ENCODE measurements around the gene CSK. TPM values are rescaled to one million over a fixed set of nuclear protein-coding genes. Genes with fewer than 3 reads are reported as not detected.

The CSK gene
- total RNA-seq, 2 experiments from 2014 or later, result 112 to 355 TPM

DNA sequence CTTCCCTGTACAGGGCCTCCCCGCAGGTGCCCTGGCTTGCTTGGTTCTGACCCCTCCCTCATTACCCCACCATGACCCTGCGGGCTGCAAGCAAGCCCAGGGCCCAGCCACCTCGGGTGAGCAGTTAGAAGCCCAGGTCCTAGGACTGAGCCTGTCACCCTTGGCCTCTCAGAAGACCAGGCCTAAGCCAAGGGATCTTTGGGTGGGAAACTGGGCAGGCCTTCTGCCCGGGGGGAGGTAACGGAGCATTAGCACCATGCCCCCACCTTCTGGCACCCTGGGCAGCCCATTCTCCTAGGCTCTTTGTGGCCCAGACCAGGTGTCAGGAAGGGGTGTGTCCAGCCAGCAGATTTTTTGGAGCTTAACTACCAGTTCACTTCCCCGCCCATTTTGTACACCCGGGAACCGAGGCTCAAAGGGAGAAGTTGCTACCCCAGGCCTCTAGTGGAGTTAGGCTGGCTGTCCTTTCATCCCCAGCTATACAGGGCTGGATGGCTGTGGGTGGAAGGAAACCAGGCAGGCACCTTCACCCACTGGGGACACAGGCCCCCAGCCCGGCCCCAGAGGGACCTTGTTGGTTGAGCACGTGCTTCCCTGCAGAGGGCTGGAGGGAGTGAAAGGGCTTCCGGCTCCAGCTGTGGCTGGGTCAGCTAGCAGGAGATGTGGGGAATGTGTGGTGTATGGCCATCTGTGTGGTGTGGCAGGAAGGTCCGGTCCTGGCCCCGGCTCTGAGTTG is 1.4 kb downstream of the CSK start:
- Histone ChIP-seq H3K4me3 (ENCODE audit: low read depth, low read length, poor library complexity, severe bottlenecking) (peak overlapping the region; percentile 97), H3K79me2 (ENCODE audit: insufficient read depth, low read depth, low read length) (peaks cover 72% of the 10 kb centered on the region), H3K9me3 (ENCODE audit: low read length) (no peaks in the 10 kb centered on the region), H3K36me3 (ENCODE audit: insufficient read depth, low read length) (peaks cover 40% of the 10 kb centered on the region), H3K27ac (ENCODE audit: low read depth, low read length, poor library complexity, severe bottlenecking) (peak overlapping the region; percentile 99), H3K9me2 (ENCODE audit: insufficient read depth, low read length) (no peaks in the 10 kb centered on the region), H3K4me2 (ENCODE audit: low read length) (peak overlapping the region; percentile 92), H2AFZ (ENCODE audit: low read length) (no peak overlapping the region), H3K4me1 (ENCODE audit: insufficient read depth, low read length, poor library complexity, severe bottlenecking) (peaks cover 72% of the 10 kb centered on the region), H4K20me1 (ENCODE audit: insufficient read depth, low read length) (peaks cover 2% of the 10 kb centered on the region; the same call in 1 of the 2 replicates)
- DNase-seq (ENCODE audit: low spot score), result peak; percentile 83
- POLR2A ChIA-PET, result interaction anchor here (0.7 to 11.8 kb wide), 5 partner anchors 7 to 225 kb away, joined by 3 to 221 read pairs (median 8); partner anchors contain the start of gene CSK
- TF ChIP-seq EZH2phosphoT487 (IDR thresholded peaks at IDR 0.05; ENCODE audit: borderline replicate concordance, low read depth, low read length), result no peak
- TF ChIP-seq, protein P1, sequence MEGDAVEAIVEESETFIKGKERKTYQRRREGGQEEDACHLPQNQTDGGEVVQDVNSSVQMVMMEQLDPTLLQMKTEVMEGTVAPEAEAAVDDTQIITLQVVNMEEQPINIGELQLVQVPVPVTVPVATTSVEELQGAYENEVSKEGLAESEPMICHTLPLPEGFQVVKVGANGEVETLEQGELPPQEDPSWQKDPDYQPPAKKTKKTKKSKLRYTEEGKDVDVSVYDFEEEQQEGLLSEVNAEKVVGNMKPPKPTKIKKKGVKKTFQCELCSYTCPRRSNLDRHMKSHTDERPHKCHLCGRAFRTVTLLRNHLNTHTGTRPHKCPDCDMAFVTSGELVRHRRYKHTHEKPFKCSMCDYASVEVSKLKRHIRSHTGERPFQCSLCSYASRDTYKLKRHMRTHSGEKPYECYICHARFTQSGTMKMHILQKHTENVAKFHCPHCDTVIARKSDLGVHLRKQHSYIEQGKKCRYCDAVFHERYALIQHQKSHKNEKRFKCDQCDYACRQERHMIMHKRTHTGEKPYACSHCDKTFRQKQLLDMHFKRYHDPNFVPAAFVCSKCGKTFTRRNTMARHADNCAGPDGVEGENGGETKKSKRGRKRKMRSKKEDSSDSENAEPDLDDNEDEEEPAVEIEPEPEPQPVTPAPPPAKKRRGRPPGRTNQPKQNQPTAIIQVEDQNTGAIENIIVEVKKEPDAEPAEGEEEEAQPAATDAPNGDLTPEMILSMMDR (conservative IDR thresholded peaks at IDR 0.05; ENCODE audit: low read length), result no peak
- intact Hi-C loops (cut with micrococcal nuclease; ENCODE audit: unreplicated experiment), result loop anchor here (5.0 kb wide), 1 partner anchor 419 kb away; the partner anchor contains the start of gene C15orf39
- CTCF ChIA-PET (ENCODE audit: unreplicated experiment), result interaction anchor here (1.1 to 1.3 kb wide), 3 partner anchors 10 to 16 kb away, joined by 3 to 8 read pairs (median 5); no protein-coding TSS in a partner anchor
- no TSS peak for BruUV-seq (replicated peaks)

DNA sequence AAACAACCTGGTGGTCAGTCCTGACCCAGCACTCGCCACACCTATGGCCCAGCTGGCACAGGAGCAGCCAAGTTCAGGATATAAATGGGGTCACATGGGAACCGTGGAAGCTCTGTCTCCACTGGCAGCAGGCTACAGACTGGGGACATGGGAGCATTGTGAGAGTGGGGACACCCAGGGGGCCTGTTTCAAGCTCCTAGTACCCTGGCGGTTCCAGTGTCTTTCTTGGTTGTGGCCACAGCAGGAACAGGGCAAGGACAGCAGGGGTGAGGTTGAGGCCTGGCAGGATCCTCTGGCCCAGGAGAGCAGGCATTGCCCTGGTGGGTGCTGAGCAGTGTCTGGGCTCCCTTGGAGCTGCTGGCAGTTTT is 1.9 kb downstream of the CSK start:
- Histone ChIP-seq H3K4me3 (ENCODE audit: low read depth, low read length, poor library complexity, severe bottlenecking) (peak overlapping the region; percentile 97), H3K4me2 (ENCODE audit: low read length) (peak overlapping the region; percentile 92), H3K27ac (ENCODE audit: low read depth, low read length, poor library complexity, severe bottlenecking) (peak overlapping the region; percentile 99), H3K9me3 (ENCODE audit: low read length) (no peaks in the 10 kb centered on the region), H3K79me2 (ENCODE audit: insufficient read depth, low read depth, low read length) (peaks cover 78% of the 10 kb centered on the region), H2AFZ (ENCODE audit: low read length) (no peak overlapping the region), H3K9me2 (ENCODE audit: insufficient read depth, low read length) (no peaks in the 10 kb centered on the region), H4K20me1 (ENCODE audit: insufficient read depth, low read length) (peaks cover 5% of the 10 kb centered on the region; the same call in 1 of the 2 replicates), H3K36me3 (ENCODE audit: insufficient read depth, low read length) (peaks cover 44% of the 10 kb centered on the region), H3K4me1 (ENCODE audit: insufficient read depth, low read length, poor library complexity, severe bottlenecking) (peaks cover 72% of the 10 kb centered on the region)
- ChIA-PET POLR2A (interaction anchor here (0.7 to 11.8 kb wide), 5 partner anchors 7 to 225 kb away, joined by 3 to 221 read pairs (median 8); partner anchors contain the start of gene CSK), CTCF (ENCODE audit: unreplicated experiment) (interaction anchor here (1.1 to 1.9 kb wide), 5 partner anchors 9 to 16 kb away, joined by 3 to 10 read pairs (median 8); no protein-coding TSS in a partner anchor)
- BruUV-seq (replicated peaks), result no TSS peak
- intact Hi-C loops (cut with micrococcal nuclease; ENCODE audit: unreplicated experiment), result loop anchor here (5.0 kb wide), 1 partner anchor 419 kb away; the partner anchor contains the start of gene C15orf39
- DNase-seq (ENCODE audit: low spot score), result no peak
- TF ChIP-seq EZH2phosphoT487 (IDR thresholded peaks at IDR 0.05; ENCODE audit: borderline replicate concordance, low read depth, low read length), result no peak
- TF ChIP-seq, protein P1 (conservative IDR thresholded peaks at IDR 0.05; ENCODE audit: low read length), result no peak

Measured in OCI-LY7 (cell line).